H1 (cell line): ENCODE data around the gene DGCR8. TPM values are rescaled to one million over a fixed set of nuclear protein-coding genes. Genes with fewer than 3 reads are reported as not detected.

ENCODE experiments used
- CTCF ChIA-PET: fragments of 300-600 bp; sonication (Branson Sonifier 250); formaldehyde crosslinking; loops from one replicate; lab custom pipeline; 2021; ENCODE audit not compliant: partially characterized antibody; lab: Charles Lee
- POLR2A ChIA-PET: fragments of 300-600 bp; sonication (Branson Sonifier 250); formaldehyde crosslinking; loops from one replicate; lab custom pipeline; 2021; ENCODE audit warnings: inconsistent platforms; ENCODE audit not compliant: partially characterized antibody; lab: Charles Lee
- DNase-seq, 2 experiments: peaks; one replicate each; pipeline versions ENCODE4 v3.0.0 to v3.0.0-alpha.2; 2010 to 2022; ENCODE audit warnings: low spot score in 2 of 2, low read depth in 1 of 2, mixed read lengths in 1 of 2
- FAIRE-seq: peaks from 2 replicates; lab custom pipeline; 2011; peaks lifted over from hg19 to GRCh38; lab: Jason Lieb, UNC
- H2AFZ ChIP-seq: 2 replicates; pipeline ENCODE4 v1.8.1; 2012; ENCODE audit warnings: low read length, inconsistent platforms
- H2AK5ac ChIP-seq: 2 replicates; pipeline ENCODE4 v1.6.1; 2013; ENCODE audit warnings: low read depth, low read length
- H2BK120ac ChIP-seq: replicated peaks from 2 replicates; pipeline ENCODE3; 2013; ENCODE audit warnings: low read depth, low read length, inconsistent platforms
- H2BK12ac ChIP-seq: 2 replicates; pipeline ENCODE4 v1.6.1; 2013; ENCODE audit warnings: low read depth, low read length
- H2BK15ac ChIP-seq: 2 replicates; pipeline ENCODE4 v1.6.1; 2013; ENCODE audit warnings: low read length
- H2BK20ac ChIP-seq: 2 replicates; pipeline ENCODE4 v1.6.1; 2013; ENCODE audit warnings: low read length
- H2BK5ac ChIP-seq: 2 replicates; pipeline ENCODE4 v1.6.1; 2013; ENCODE audit warnings: low read depth, low read length
- H3K14ac ChIP-seq: 2 replicates; pipeline ENCODE4 v1.6.1; 2013; ENCODE audit warnings: inconsistent platforms; ENCODE audit not compliant: insufficient read length
- H3K18ac ChIP-seq: 2 replicates; pipeline ENCODE4 v1.6.1; 2013; ENCODE audit warnings: low read length; ENCODE audit errors: extremely low read depth
- H3K23ac ChIP-seq: 2 replicates; pipeline ENCODE4 v1.6.1; 2013; ENCODE audit warnings: inconsistent platforms; ENCODE audit not compliant: insufficient read length
- H3K23me2 ChIP-seq: 2 replicates; pipeline ENCODE4 v1.6.1; 2013; ENCODE audit warnings: low read depth, low read length
- H3K27ac ChIP-seq: 2 replicates; pipeline ENCODE4 v1.6.1; 2011; ENCODE audit warnings: low read depth, low read length, inconsistent platforms
- H3K27me3 ChIP-seq, 4 experiments: replicated peaks in 1 of 4; 1 replicate in 1 of 4; 2 replicates in 3 of 4; pipeline versions ENCODE4 v1.6.1 to v1.8.1; 2011 to 2013; ENCODE audit warnings: low read length in 3 of 4, mild to moderate bottlenecking in 3 of 4, inconsistent platforms in 2 of 4, mixed read lengths in 2 of 4, moderate library complexity in 1 of 4; ENCODE audit not compliant: control insufficient read depth in 3 of 4, insufficient read depth in 3 of 4; ENCODE audit errors: extremely low read depth in 1 of 4
- H3K36me3 ChIP-seq, 4 experiments: 2 replicates each; pipeline versions ENCODE4 v1.6.1 to v1.8.1; 2011 to 2013; ENCODE audit warnings: mild to moderate bottlenecking in 4 of 4, low read length in 3 of 4, moderate library complexity in 2 of 4, control low read depth in 1 of 4, inconsistent platforms in 1 of 4; ENCODE audit not compliant: insufficient read depth in 4 of 4, control insufficient read depth in 2 of 4
- H3K4ac ChIP-seq: replicated peaks from 2 replicates; pipeline ENCODE3; 2013; ENCODE audit warnings: low read length, low read depth, mixed read lengths, inconsistent platforms; ENCODE audit not compliant: insufficient read length
- H3K4me1 ChIP-seq, 4 experiments: replicated peaks in 1 of 4; 1 replicate in 1 of 4; 2 replicates in 3 of 4; pipeline versions ENCODE4 v1.6.1 to v1.8.1; 2011 to 2013; ENCODE audit warnings: low read length in 3 of 4, inconsistent platforms in 2 of 4, mixed read lengths in 1 of 4; ENCODE audit not compliant: insufficient read depth in 4 of 4, control insufficient read depth in 3 of 4
- H3K4me2 ChIP-seq, 2 experiments: 2 replicates each; pipeline versions ENCODE4 v1.6.1 to v1.8.1; 2011 to 2013; ENCODE audit warnings: low read depth in 2 of 2, low read length in 2 of 2, control low read depth in 1 of 2, inconsistent platforms in 1 of 2, mild to moderate bottlenecking in 1 of 2; ENCODE audit not compliant: insufficient read depth in 1 of 2
- H3K4me3 ChIP-seq, 4 experiments: fragments of 200-600, 300-600 bp in 1 of 4; sonication (generic), shearing (Covaris generic), sonication (Bioruptor Twin) in 1 of 4; 2 replicates each; pipeline versions ENCODE4 v1.5.1 to v1.8.1; 2011 to 2016; ENCODE audit warnings: low read length in 4 of 4, low read depth in 3 of 4, control low read depth in 2 of 4, inconsistent platforms in 2 of 4, mild to moderate bottlenecking in 2 of 4, mixed read lengths in 1 of 4, moderate library complexity in 1 of 4; ENCODE audit not compliant: insufficient read depth in 2 of 4; ENCODE audit errors: extremely low read depth in 1 of 4
- H3K56ac ChIP-seq: replicated peaks from 2 replicates; pipeline ENCODE3; 2013; ENCODE audit warnings: low read depth, mild to moderate bottlenecking, mixed read lengths, low read length, inconsistent platforms; ENCODE audit not compliant: insufficient read length
- H3K79me1 ChIP-seq: 2 replicates; pipeline ENCODE4 v1.6.1; 2013; ENCODE audit warnings: low read depth, low read length, control low read depth
- H3K79me2 ChIP-seq, 2 experiments: 2 replicates each; pipeline versions ENCODE4 v1.6.1 to v1.8.1; 2012 to 2013; ENCODE audit warnings: low read length in 2 of 2, mild to moderate bottlenecking in 2 of 2, inconsistent platforms in 1 of 2; ENCODE audit not compliant: insufficient read depth in 2 of 2, control insufficient read depth in 1 of 2
- H3K9ac ChIP-seq, 4 experiments: replicated peaks in 1 of 4; 1 replicate in 1 of 4; 2 replicates in 3 of 4; pipeline versions ENCODE4 v1.6.1 to v1.8.1; 2011 to 2013; ENCODE audit warnings: low read depth in 3 of 4, low read length in 3 of 4, control low read depth in 2 of 4, mild to moderate bottlenecking in 2 of 4, moderate library complexity in 2 of 4, inconsistent platforms in 1 of 4; ENCODE audit errors: extremely low read depth in 1 of 4
- H3K9me3 ChIP-seq, 2 experiments: 2 replicates each; pipeline versions ENCODE4 v1.6.1 to v1.8.1; 2012 to 2013; ENCODE audit warnings: mild to moderate bottlenecking in 2 of 2, moderate library complexity in 2 of 2, control low read depth in 1 of 2, inconsistent platforms in 1 of 2, low read depth in 1 of 2, low read length in 1 of 2, mixed read lengths in 1 of 2; ENCODE audit not compliant: insufficient read depth in 2 of 2
- H4K20me1 ChIP-seq, 2 experiments: replicated peaks in 1 of 2; 2 replicates each; pipeline versions ENCODE3 to v1.8.1; 2011 to 2013; ENCODE audit warnings: inconsistent platforms in 2 of 2, low read length in 2 of 2, mild to moderate bottlenecking in 1 of 2; ENCODE audit not compliant: insufficient read depth in 2 of 2, control insufficient read depth in 1 of 2
- H4K5ac ChIP-seq: 2 replicates; pipeline ENCODE4 v1.6.1; 2013; ENCODE audit warnings: low read length, low read depth, mixed read lengths, inconsistent platforms; ENCODE audit not compliant: insufficient read length
- H4K8ac ChIP-seq: 2 replicates; pipeline ENCODE4 v1.8.0; 2013; ENCODE audit warnings: mild to moderate bottlenecking, moderate library complexity, low read length, inconsistent platforms; ENCODE audit not compliant: insufficient read depth; ENCODE audit errors: extremely low read depth
- H4K91ac ChIP-seq: replicated peaks from 2 replicates; pipeline ENCODE3; 2013; ENCODE audit warnings: low read length, mixed read lengths, inconsistent platforms; ENCODE audit not compliant: insufficient read length
- JUND ChIP-seq: IDR thresholded peaks from 2 replicates; pipeline ENCODE4 v1.6.1; 2011; ENCODE audit warnings: mild to moderate bottlenecking, improper control_type of control experiment, low read length
- KDM4A ChIP-seq: IDR thresholded peaks from one replicate; pipeline ENCODE4 v1.7.1; 2012; ENCODE audit warnings: low read depth, mild to moderate bottlenecking, moderate library complexity, low read length, inconsistent platforms; ENCODE audit not compliant: severe bottlenecking
- RAD21 ChIP-seq, 2 experiments: IDR thresholded peaks in 1 of 2; conservative IDR thresholded peaks in 1 of 2; 2 replicates each; pipeline ENCODE4 v1.6.1; 2011; ENCODE audit warnings: low read depth in 2 of 2, low read length in 2 of 2, improper control_type of control experiment in 1 of 2, inconsistent platforms in 1 of 2, mild to moderate bottlenecking in 1 of 2, moderate library complexity in 1 of 2
- YY1 ChIP-seq: IDR thresholded peaks from 2 replicates; pipeline ENCODE4 v1.6.1; 2011; ENCODE audit warnings: low read depth, mild to moderate bottlenecking, low read length
- WGBS, 2 experiments: shearing (Covaris generic) in 1 of 2; methylation state at CpG; one replicate each; pipeline versions ENCODE4 v1.1.6 to v1.1.7; 2013 to 2015; ENCODE audit warnings: low lambda C conversion rate in 2 of 2, mixed read lengths in 2 of 2, inconsistent platforms in 1 of 2, low coverage in 1 of 2, missing lambda C conversion rate in 1 of 2; ENCODE audit not compliant: insufficient replicate concordance in 2 of 2, insufficient coverage in 1 of 2, insufficient read length in 1 of 2; ENCODE audit errors: extremely low coverage in 1 of 2, missing lambda C conversion rate in 1 of 2; 5-methylcytosine and 5-hydroxymethylcytosine counted together
- polyA plus RNA-seq, 7 experiments: library from polyadenylated mRNA; depleted of rRNA in 3 of 7; stranded (reverse) in 5 of 7; unstranded in 2 of 7; fragments of >200 nt in 5 of 7; fragments of 200-250 nt in 2 of 7; gene quantifications; 1 replicate in 5 of 7; 2 replicates in 1 of 7; 4 replicates in 1 of 7; pipeline versions ENCODE4 v1.2.1 to v1.2.3, GENCODE V29; 2011 to 2013; ENCODE audit warnings: missing spikeins in 2 of 7, mixed read lengths in 2 of 7
- total RNA-seq: library from RNA; stranded (reverse); fragmentation: NEBNext Ultra II Directional; extraction: Animal tissue kit (Norgen Biotek cat#: 25700); gene quantifications from 2 replicates; pipeline ENCODE4 v1.2.1, GENCODE V29; 2021

Gene DGCR8
- total and polyA plus RNA-seq, 2 of the 8 experiments (the other 6 are each of a cell fraction or from before 2014, with no cell fraction given) = 23.7 to 43.7 TPM

GRCh38 chr22:20087319-20088262 lies 7.5 kb downstream of the DGCR8 start:
- 93% methylated on average over 14 of the region's 14 CpGs; no CpG with 5 or more reads in 1 of the 2 experiments for WGBS, 2 experiments
- H4K8ac ChIP-seq = peak overlapping the region; percentile 58; the same call in 1 of the 2 replicates

More at GRCh38 chr22:20087319-20088262, 7.5 kb downstream of the DGCR8 start:
- H3K9me3 ChIP-seq = no peaks in the 10 kb centered on the region; a peak in 1 of 4 replicates
- H3K23ac ChIP-seq = no peak overlapping the region
- H3K27ac ChIP-seq = no peak overlapping the region
- H3K79me2 ChIP-seq = peaks cover 13 to 47% of the 10 kb centered on the region in 2 experiments
- no peak overlapping the region for H2BK120ac ChIP-seq
- peaks cover 28% of the 10 kb centered on the region for H3K79me1 ChIP-seq
- H3K36me3 ChIP-seq = peaks cover 63 to 71% (median 66%) of the 10 kb centered on the region in 4 experiments
- FAIRE-seq = no peak
- peaks cover 1 to 8% (median 3%) of the 10 kb centered on the region in 4 experiments; a peak in 3 of 7 replicates for H3K4me1 ChIP-seq
- H3K18ac ChIP-seq = no peak overlapping the region
- no peak overlapping the region for H2BK15ac ChIP-seq
- TF ChIP-seq KDM4A (no peak), RAD21 (IDR thresholded peaks at IDR 0.05 in 1 of 2, conservative IDR thresholded peaks at IDR 0.05 in 1 of 2; ENCODE audit: low read depth in 2 of 2, low read length in 2 of 2) (no peak), JUND (no peak), YY1 (no peak)
- no peak overlapping the region for H2BK20ac ChIP-seq
- H3K27me3 ChIP-seq = no peaks in the 10 kb centered on the region
- no peak overlapping the region for H2BK12ac ChIP-seq
- H4K5ac ChIP-seq = no peak overlapping the region
- H4K20me1 ChIP-seq = peaks cover 35 to 59% of the 10 kb centered on the region in 2 experiments
- no peak overlapping the region for H2BK5ac ChIP-seq
- no peaks in the 10 kb centered on the region for H3K23me2 ChIP-seq
- H4K91ac ChIP-seq = no peak overlapping the region
- no peak overlapping the region for H2AK5ac ChIP-seq
- no peak overlapping the region; a peak in 1 of 7 replicates for H3K9ac ChIP-seq
- ChIA-PET POLR2A (interaction anchor here (1.1 to 29.4 kb wide), 4 partner anchors 8 to 24 kb away, joined by 3 to 598 read pairs (median 9); partner anchors contain the start of genes DGCR8, RANBP1 and TRMT2A), CTCF (interaction anchor here (0.6 to 4.3 kb wide), 8 partner anchors 16 to 312 kb away, joined by 3 to 18 read pairs (median 4); no protein-coding TSS in a partner anchor)
- H2AFZ ChIP-seq = no peak overlapping the region
- no peak overlapping the region for H3K4me3 ChIP-seq
- no peak for DNase-seq
- no peak overlapping the region for H3K14ac ChIP-seq
- no peak overlapping the region for H3K56ac ChIP-seq
- H3K4me2 ChIP-seq = no peak overlapping the region
- H3K4ac ChIP-seq = no peak overlapping the region
